DMS114 treated with DMSO at 0.1 percent for 48 hours (cell line): ENCODE results near the gene HECTD3.
"Not testable (repeated sequence)": the region's sequence is repeated elsewhere in the genome, so short reads cannot be mapped to it uniquely, and the experiment has no call there.

ENCODE experiments used
- DNase-seq: peaks from one replicate; lab custom pipeline; 2025; ENCODE audit not compliant: unreplicated experiment; lab: John Stamatoyannopoulos, UW

HECTD3 gene

GRCh38 chr1:44994309-44994898 lies 16.7 kb downstream of the HECTD3 start:
- no peak for DNase-seq

- no peak for DNase-seq
Observed at GRCh38 chr1:44988531-44989156, 22.5 kb downstream of the HECTD3 start.

GRCh38 chr1:44985747-44986359 lies 25.3 kb downstream of the HECTD3 start:
- DNase-seq = no peak

- not testable (repeated sequence) for DNase-seq
Observed at GRCh38 chr1:44977372-44977771, 33.8 kb downstream of the HECTD3 start.

- no peak for DNase-seq
Observed at GRCh38 chr1:44976252-44976651, 34.9 kb downstream of the HECTD3 start.

- no peak for DNase-seq
Observed at GRCh38 chr1:44973645-44974044, 37.5 kb downstream of the HECTD3 start.

- no peak for DNase-seq
Observed at GRCh38 chr1:44970317-44970716, 40.8 kb downstream of the HECTD3 start.

GRCh38 chr1:44964396-44964795 lies 46.7 kb downstream of the HECTD3 start:
- DNase-seq = no peak

GRCh38 chr1:44962729-44963128 lies 48.4 kb downstream of the HECTD3 start:
- no peak for DNase-seq

GRCh38 chr1:44962022-44962421 lies 49.1 kb downstream of the HECTD3 start:
- DNase-seq = not testable (repeated sequence)

GRCh38 chr1:44957566-44957965 lies 53.6 kb downstream of the HECTD3 start:
- DNase-seq = not testable (repeated sequence)

GRCh38 chr1:44956077-44956476 lies 55.0 kb downstream of the HECTD3 start:
- not testable (repeated sequence) for DNase-seq
